T1000 (cell line): ENCODE results near the gene MYO16.

Source experiments
- DNase-seq: peaks from one replicate; lab custom pipeline; 2025; ENCODE audit warnings: mixed read lengths; lab: John Stamatoyannopoulos, UW

MYO16 gene

DNA sequence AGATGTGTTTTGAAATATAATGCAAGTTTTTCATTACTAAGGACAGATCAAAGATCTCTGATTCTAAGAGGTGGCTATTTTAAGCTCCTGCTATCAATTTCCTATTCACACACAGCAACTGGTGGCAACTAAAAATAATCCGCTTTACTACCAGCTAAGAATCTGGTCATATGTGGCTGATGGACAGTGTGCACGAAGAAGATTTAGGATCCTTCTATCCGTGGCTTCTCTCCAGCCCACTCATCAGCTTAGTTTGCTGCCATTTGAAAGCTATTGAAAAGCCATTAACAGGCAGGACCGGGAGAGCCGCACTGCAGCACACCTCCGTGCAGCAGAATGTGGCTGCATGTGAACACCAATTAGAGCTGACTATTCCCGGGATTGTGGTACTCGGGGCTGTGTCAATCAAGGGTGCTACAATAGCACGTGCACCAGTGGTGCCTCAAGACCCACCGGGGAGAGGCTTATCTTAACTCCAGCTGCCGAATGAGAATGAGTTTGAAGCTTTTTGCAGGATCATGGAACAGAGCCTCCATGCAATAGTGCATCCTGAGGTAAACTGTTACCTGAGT, at the start of gene MYO16:
TSS of gene MYO16 (plus strand) at position 431 of the 572 bp plus-strand sequence. CDS start 234 bp downstream, outside the sequence.
- no peak for DNase-seq

- DNase-seq, result no peak
These were observed 42.6 kb upstream of the MYO16 start for GRCh38 chr13:108586826-108587225.

- no peak for DNase-seq
These were observed 40.9 kb upstream of the MYO16 start for GRCh38 chr13:108588516-108588915.

- DNase-seq, result no peak
These were observed 35.3 kb upstream of the MYO16 start for GRCh38 chr13:108594153-108594552.

- DNase-seq, result no peak
These were observed 33.8 kb upstream of the MYO16 start for GRCh38 chr13:108595436-108596274.

DNA sequence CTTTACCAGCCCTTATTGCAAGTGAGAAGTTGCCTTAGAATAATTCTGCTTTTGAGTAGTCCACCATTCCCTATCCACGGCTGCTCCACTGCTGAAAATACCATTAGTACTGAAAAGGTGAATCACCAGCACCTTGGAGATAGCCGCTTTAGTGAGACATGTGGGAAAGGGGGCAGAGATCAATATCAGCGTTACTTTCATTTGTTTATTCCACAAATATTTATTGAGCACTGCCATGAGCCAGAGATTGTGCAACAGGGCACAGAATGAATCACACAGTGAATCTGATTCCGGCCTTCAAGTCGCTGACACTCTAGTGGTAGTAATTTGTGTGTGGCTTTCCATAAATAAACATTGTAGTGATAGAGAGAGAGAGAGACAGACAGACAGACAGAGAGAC, 31.5 kb upstream of the MYO16 start:
- DNase-seq, result no peak

GRCh38 chr13:108606424-108606823, 23.0 kb upstream of the MYO16 start:
- no peak for DNase-seq

GRCh38 chr13:108609353-108609752, 20.1 kb upstream of the MYO16 start:
- DNase-seq, result no peak

DNA sequence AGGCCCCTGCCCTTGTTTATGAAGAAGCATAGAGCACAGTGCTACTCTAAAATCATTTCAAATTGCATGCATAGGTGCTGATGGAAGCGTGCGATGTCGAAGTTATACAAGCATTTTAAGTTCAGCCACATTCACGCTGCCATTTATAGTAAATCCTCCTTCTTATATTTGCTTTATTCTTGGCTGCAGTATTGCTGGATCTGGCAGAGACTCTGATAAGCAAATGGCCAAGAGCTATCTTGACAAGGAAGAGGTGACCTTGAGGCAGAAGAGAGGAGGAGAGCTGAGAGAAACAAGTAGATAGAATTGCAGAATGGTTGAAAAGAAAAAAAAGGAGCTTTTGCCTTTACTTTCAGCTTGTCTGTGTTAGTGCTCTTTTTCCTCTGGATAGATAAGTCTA, 18.9 kb upstream of the MYO16 start:
- no peak for DNase-seq

- no peak for DNase-seq
These were observed 14.2 kb upstream of the MYO16 start for GRCh38 chr13:108615241-108615640.

GRCh38 chr13:108618233-108618632, 11.2 kb upstream of the MYO16 start:
- DNase-seq, result no peak

DNA sequence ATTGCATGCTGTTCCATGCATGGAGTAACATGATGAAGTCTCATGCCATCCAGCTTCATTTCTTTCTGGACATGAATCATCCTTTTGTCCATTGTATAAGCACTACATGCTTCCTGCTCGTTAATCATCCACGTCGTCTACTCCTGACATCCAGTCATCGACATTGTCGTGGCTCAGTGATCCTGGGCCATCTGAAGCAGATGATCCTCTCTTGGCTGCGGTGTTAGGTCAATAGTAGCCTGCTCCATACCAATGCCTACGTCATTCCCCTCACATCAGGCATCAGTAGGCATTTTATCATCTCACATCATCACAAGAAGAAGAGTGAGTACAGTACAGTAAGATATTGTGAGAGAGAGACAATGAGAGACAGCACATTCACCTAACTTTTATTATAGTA, 7.9 kb upstream of the MYO16 start:
- DNase-seq, result no peak

- DNase-seq, result no peak
These were observed 5.3 kb upstream of the MYO16 start for GRCh38 chr13:108624108-108624507.

- DNase-seq, result no peak
These were observed 4.4 kb upstream of the MYO16 start for GRCh38 chr13:108624979-108625378.

- no peak for DNase-seq
These were observed 577 bp downstream of the MYO16 start for GRCh38 chr13:108629988-108630387.

DNA sequence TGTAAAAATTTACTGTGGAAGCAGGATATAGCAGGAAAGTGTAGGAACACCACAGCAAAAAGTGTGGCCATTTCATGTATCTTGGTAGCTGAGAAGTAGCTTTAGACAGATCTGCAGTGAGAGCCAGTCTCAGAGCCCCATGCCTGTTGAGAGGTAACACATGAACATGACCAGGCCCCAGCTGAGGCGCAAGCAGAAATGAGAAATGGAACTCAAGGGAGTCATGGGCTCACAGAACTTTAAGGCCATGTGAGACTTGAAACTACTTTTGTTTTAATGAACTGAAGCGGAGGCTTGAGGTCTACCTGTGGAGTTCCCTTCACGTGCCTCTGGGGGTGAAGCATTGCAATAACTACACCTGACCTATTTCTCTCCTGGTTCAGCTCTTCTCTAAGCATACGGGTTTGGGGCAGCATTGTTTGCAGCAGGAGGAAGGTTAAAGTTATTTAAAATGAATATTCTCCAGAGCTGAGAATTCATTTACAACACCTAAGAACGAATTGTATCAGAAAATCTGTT, 3.3 kb downstream of the MYO16 start:
- DNase-seq, result no peak

GRCh38 chr13:108638901-108639300, 9.5 kb downstream of the MYO16 start:
- no peak for DNase-seq

DNA sequence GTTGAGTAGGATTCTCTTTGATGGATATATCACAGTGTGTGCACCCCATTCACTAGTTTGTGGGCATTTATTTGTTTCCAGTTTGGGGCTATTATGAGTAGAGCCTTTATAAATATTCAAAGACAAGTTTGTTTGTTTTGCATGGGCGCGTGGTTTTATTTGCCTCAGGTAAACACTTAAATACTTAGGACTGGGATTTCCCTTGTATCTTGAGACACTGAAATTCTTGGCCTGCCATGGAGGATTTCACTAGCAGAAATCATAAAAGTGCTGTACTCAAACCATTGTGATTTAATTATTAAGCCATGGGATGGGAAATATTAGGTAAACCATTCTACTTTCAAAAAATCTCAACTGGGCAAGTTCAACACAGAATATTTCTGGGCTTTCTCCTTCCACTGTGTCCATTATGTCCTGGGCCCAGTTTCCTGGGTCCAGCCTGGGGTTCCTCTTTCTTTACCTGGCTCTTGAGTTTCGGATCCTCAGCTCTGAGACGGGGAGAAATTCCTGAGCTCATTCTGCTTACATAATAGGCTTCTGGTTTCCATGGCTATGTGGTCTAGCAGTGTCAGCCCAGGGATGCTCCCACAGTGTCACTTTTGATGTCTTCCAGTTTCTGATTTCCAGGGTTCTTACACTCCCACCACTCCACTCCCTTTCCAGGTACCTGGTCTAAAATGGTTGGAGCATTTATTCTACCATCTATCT, 14.4 kb downstream of the MYO16 start:
- DNase-seq, result no peak

DNA sequence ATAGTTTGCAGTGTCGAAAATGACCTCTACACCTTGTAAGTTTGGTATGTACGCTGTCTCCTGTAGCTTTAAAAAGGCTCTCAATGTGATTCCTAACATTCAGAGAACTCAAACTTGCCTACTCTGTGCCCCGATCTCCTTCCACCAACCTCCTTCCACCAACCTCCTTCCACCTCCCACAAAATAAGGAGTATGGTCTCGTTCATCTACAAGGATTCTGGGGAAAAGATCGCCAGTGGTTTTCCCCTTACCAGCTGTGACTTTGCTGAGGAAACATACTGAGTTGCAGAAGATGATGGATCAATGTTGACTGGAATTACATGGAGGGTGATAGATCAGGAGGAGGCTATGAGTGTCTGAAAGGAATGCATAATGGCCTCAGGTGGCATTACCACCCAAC, 16.0 kb downstream of the MYO16 start:
- no peak for DNase-seq

GRCh38 chr13:108650271-108650670, 20.9 kb downstream of the MYO16 start:
- DNase-seq, result no peak

DNA sequence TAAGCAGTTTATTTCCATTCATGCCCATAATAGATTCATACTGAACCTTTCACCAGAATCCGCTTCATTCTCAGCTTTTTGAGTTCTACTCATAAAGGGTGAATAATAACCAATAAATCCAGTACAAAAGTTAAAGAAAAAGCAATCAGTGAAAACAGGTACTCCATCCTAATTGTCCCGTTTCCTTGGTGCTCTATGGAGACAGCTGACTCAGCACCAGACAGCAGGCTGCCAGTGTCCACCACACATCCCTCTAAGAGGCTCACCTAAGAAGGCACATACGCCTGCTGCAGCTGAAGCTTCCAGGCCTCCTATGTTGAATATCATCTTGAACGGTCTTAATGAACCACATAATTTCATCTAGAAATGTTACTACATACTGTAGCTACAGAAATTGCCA, 27.3 kb downstream of the MYO16 start:
- no peak for DNase-seq

DNA sequence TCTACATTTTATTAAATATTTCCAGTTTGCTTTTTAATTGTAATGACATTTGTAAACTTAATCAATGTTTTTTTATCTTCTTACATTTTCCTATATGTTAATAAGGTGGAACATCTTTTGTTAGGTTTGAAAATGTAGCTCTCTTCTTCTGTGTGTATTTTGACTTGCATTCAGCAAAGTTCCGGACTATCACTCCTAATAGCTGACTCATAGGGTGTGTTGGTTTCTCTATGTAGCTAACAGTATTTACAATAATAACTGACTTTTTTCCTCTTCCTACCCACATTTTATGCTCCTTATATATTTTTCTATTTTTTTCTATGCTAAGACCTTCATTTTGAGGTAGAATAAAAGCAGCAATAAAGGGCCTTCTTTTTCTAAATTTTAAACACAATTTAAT, 28.1 kb downstream of the MYO16 start:
- DNase-seq, result no peak

GRCh38 chr13:108662528-108662927, 33.1 kb downstream of the MYO16 start:
- DNase-seq, result no peak
